Neuronal stem cell (in vitro differentiated cells): Measurements from ENCODE around the gene FAM186B.

Experiments used
- DNase-seq: peaks from one replicate; pipeline ENCODE4 v3.0.0-alpha.2; 2013; ENCODE audit warnings: low spot score
- H2AFZ ChIP-seq: one replicate; pipeline ENCODE4 v1.6.1; 2013; ENCODE audit warnings: mild to moderate bottlenecking, low read length, inconsistent platforms
- H2AK5ac ChIP-seq: 2 replicates; pipeline ENCODE4 v1.6.1; 2013; ENCODE audit warnings: low read depth, mild to moderate bottlenecking, inconsistent platforms, low read length, moderate library complexity, mixed read lengths
- H2BK120ac ChIP-seq: 2 replicates; pipeline ENCODE4 v1.6.1; 2013; ENCODE audit warnings: low read depth, mild to moderate bottlenecking, inconsistent platforms, low read length, moderate library complexity, mixed read lengths
- H2BK12ac ChIP-seq: one replicate; pipeline ENCODE4 v1.6.1; 2013; ENCODE audit warnings: low read length, inconsistent platforms
- H2BK15ac ChIP-seq: 2 replicates; pipeline ENCODE4 v1.6.1; 2013; ENCODE audit warnings: mild to moderate bottlenecking, low read length, inconsistent platforms, mixed read lengths
- H2BK5ac ChIP-seq: one replicate; pipeline ENCODE4 v1.6.1; 2013; ENCODE audit warnings: inconsistent platforms, mild to moderate bottlenecking, low read length, moderate library complexity
- H3K14ac ChIP-seq: one replicate; pipeline ENCODE4 v1.6.1; 2013; ENCODE audit warnings: low read length, inconsistent platforms
- H3K18ac ChIP-seq: 2 replicates; pipeline ENCODE4 v1.6.1; 2013; ENCODE audit warnings: low read length, inconsistent platforms
- H3K23ac ChIP-seq: 2 replicates; pipeline ENCODE4 v1.6.1; 2013; ENCODE audit warnings: low read depth, mild to moderate bottlenecking, mixed read lengths, low read length, inconsistent platforms; ENCODE audit not compliant: poor library complexity
- H3K27ac ChIP-seq: replicated peaks from 3 replicates; pipeline ENCODE4 v1.5.1; 2013; ENCODE audit warnings: low read length, inconsistent platforms
- H3K27me3 ChIP-seq, 3 experiments: 2 replicates each; pipeline ENCODE4 v1.6.1; 2013; ENCODE audit warnings: low read length in 3 of 3, mild to moderate bottlenecking in 2 of 3, inconsistent platforms in 1 of 3, low read depth in 1 of 3, mixed read lengths in 1 of 3, moderate library complexity in 1 of 3; ENCODE audit not compliant: control insufficient read depth in 3 of 3, insufficient read depth in 3 of 3
- H3K36me3 ChIP-seq, 2 donors: replicated peaks in 1 of 2; 2 replicates each; pipeline ENCODE4 v1.6.1; 2013; ENCODE audit warnings: low read length in 2 of 2; ENCODE audit not compliant: control insufficient read depth in 2 of 2, insufficient read depth in 2 of 2
- H3K4ac ChIP-seq: 2 replicates; pipeline ENCODE4 v1.6.1; 2013; ENCODE audit warnings: inconsistent platforms, mild to moderate bottlenecking, low read length, moderate library complexity
- H3K4me1 ChIP-seq, 2 donors: 1 replicate in 1 of 2; 2 replicates in 1 of 2; pipeline ENCODE4 v1.6.1; 2013; ENCODE audit warnings: low read length in 2 of 2, low read depth in 1 of 2; ENCODE audit not compliant: control insufficient read depth in 2 of 2, insufficient read depth in 1 of 2
- H3K4me2 ChIP-seq: one replicate; pipeline ENCODE4 v1.6.1; 2013; ENCODE audit warnings: mild to moderate bottlenecking, low read length, inconsistent platforms; ENCODE audit not compliant: insufficient read depth, poor library complexity, severe bottlenecking
- H3K4me3 ChIP-seq, 2 donors: 2 replicates each; pipeline ENCODE4 v1.5.1; 2013; ENCODE audit warnings: low read length in 2 of 2, mild to moderate bottlenecking in 2 of 2, inconsistent platforms in 1 of 2, moderate library complexity in 1 of 2
- H3K79me1 ChIP-seq: one replicate; pipeline ENCODE4 v1.6.1; 2013; ENCODE audit warnings: low read depth, mild to moderate bottlenecking, inconsistent platforms, low read length, moderate library complexity
- H3K9ac ChIP-seq: one replicate; pipeline ENCODE4 v1.6.1; 2013; ENCODE audit warnings: mild to moderate bottlenecking, low read depth, low read length, inconsistent platforms; ENCODE audit not compliant: poor library complexity
- H3K9me3 ChIP-seq, 2 donors: replicated peaks in 1 of 2; 2 replicates each; pipeline versions ENCODE3 to v1.6.1; 2013; ENCODE audit warnings: low read length in 2 of 2, mild to moderate bottlenecking in 2 of 2, inconsistent platforms in 1 of 2, low read depth in 1 of 2, mixed read lengths in 1 of 2, moderate library complexity in 1 of 2; ENCODE audit not compliant: control insufficient read depth in 2 of 2, insufficient read depth in 1 of 2
- H4K8ac ChIP-seq: one replicate; pipeline ENCODE4 v1.6.1; 2013; ENCODE audit warnings: low read depth, mild to moderate bottlenecking, inconsistent platforms, low read length, moderate library complexity
- H4K91ac ChIP-seq: one replicate; pipeline ENCODE4 v1.6.1; 2013; ENCODE audit warnings: low read length, low read depth, mild to moderate bottlenecking, inconsistent platforms; ENCODE audit not compliant: poor library complexity
- WGBS, 2 donors: extraction: QIAGEN DNeasy Blood & Tissue Kit; methylation state at CpG; one replicate each; pipeline ENCODE4 v1.1.7; 2013; ENCODE audit warnings: missing lambda C conversion rate in 2 of 2, mixed read lengths in 1 of 2; ENCODE audit not compliant: insufficient read length in 2 of 2, insufficient replicate concordance in 1 of 2; ENCODE audit errors: extremely low coverage in 2 of 2; 5-methylcytosine and 5-hydroxymethylcytosine counted together

FAM186B gene

DNA sequence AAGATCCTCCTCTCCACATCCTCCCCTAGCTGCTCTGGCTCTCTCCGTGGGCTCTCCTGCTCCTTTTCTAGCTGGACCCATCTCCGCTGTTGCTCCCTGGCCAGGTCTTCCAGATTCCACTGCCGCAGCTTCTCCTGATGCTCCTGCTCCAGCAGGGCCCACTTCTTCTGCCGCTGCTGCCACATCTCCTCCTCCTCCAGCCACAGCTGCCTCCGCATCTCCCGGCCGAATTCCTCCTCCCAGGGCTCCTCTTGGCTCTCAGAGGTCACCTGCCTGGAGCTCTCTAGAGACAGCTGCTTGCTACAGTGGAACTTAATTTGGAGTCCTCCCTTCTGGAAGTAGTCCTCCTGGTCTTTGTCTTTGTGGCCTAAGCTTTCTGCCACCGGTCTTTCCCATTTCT is 5.5 kb downstream of the FAM186B start:
- H2BK12ac ChIP-seq = no peak overlapping the region
- H3K9me3 ChIP-seq = peaks cover 0 to 1% of the 10 kb centered on the region in 2 donors
- peaks cover 1 to 3% of the 10 kb centered on the region in 2 donors for H3K36me3 ChIP-seq
- H3K27me3 ChIP-seq = no peaks in the 10 kb centered on the region
- H3K4me3 ChIP-seq = no peak overlapping the region
- H4K91ac ChIP-seq = no peak overlapping the region
- no peak overlapping the region for H4K8ac ChIP-seq
- peaks cover 0 to 1% of the 10 kb centered on the region in 2 donors for H3K4me1 ChIP-seq
- no peak overlapping the region for H3K23ac ChIP-seq
- H2AK5ac ChIP-seq = peak overlapping the region; percentile 32
- no peak overlapping the region for H2BK5ac ChIP-seq
- H3K18ac ChIP-seq = no peak overlapping the region
- H3K14ac ChIP-seq = no peak overlapping the region
- no peak for DNase-seq
- H2AFZ ChIP-seq = no peak overlapping the region
- no CpG with 5 or more reads among the region's 8 CpGs for WGBS, 2 donors
- H3K27ac ChIP-seq = no peak overlapping the region
- no peaks in the 10 kb centered on the region for H3K79me1 ChIP-seq
- H3K9ac ChIP-seq = no peak overlapping the region
- H2BK120ac ChIP-seq = no peak overlapping the region
- H3K4me2 ChIP-seq = no peak overlapping the region
- H2BK15ac ChIP-seq = no peak overlapping the region
- H3K4ac ChIP-seq = no peak overlapping the region

DNA sequence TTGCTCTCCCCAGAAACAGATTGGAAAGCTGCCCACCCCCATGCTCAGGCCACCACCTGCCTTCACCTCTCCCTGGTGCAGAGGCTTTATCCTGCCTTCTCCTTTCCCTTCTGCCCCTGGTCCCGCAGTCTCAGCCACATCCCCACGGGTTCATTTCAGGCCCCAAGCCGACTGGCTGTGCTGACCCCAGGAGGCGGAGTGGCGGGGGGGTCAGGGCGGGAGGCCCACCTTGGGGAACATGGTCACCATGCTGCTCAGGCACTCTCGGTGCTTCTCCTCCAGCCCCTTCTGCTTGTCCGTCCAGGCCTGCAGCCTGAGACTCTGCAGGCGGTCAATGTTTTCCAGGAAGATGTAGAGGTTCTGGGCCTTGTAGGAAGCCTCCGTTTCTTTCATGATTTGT is 6.9 kb downstream of the FAM186B start:
- DNase-seq = no peak
- WGBS, 2 donors = no CpG with 5 or more reads among the region's 10 CpGs
- Histone ChIP-seq H3K9ac (no peak overlapping the region), H3K36me3 (peaks cover 1 to 3% of the 10 kb centered on the region in 2 donors), H2AK5ac (no peak overlapping the region), H4K91ac (no peak overlapping the region), H3K23ac (no peak overlapping the region), H2BK120ac (no peak overlapping the region), H3K4me1 (peaks cover 0 to 1% of the 10 kb centered on the region in 2 donors), H2AFZ (no peak overlapping the region), H3K4ac (no peak overlapping the region), H3K4me3 (no peak overlapping the region), H3K14ac (no peak overlapping the region), H3K79me1 (no peaks in the 10 kb centered on the region), H2BK5ac (no peak overlapping the region), H2BK12ac (no peak overlapping the region), H2BK15ac (no peak overlapping the region), H3K27ac (no peak overlapping the region), H3K4me2 (no peak overlapping the region), H4K8ac (no peak overlapping the region), H3K9me3 (peaks cover 0 to 1% of the 10 kb centered on the region in 2 donors), H3K27me3 (no peaks in the 10 kb centered on the region), H3K18ac (no peak overlapping the region)

DNA sequence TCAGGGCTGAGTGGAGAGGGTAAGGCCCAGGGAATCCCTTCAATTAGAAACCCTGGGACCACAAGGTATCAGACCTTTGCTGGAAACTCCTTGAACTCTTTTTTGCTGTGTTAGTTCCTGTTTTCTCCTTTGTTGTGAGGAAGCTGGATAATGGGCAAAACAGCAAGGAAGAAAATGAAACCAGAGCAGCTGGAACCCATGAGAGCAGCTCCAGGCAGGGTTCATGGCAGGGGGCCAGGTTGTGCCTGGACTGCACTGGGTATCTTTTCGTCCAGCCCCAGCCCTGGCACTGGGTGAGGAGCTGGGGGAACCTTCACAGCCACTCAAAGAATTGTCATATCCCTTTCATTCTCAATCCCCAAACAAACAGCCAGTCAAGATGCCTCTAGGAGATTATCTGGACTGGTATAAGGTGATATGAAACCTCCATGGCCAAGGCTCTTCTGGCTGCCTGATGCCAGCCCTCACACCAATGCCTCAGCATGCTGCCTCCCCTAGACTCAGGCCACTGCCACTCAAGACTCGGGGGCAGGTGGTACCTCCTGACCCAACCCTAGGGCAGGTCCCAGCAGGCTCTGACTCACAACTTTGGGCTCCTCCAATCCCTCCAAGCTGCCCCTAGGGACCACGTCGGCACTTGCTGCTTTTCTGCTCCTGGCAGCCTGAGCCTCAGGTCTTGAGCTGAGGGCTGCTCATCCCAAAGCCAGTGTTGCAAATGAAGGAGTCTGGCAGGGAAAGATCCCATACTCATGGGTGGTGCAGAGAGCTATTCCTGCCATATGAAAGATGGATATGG is 16.5 kb downstream of the FAM186B start:
- no peak overlapping the region for H2AFZ ChIP-seq
- peaks cover 2 to 12% of the 10 kb centered on the region in 2 donors for H3K36me3 ChIP-seq
- no peak overlapping the region for H3K9ac ChIP-seq
- no peak overlapping the region for H2BK5ac ChIP-seq
- no peak overlapping the region for H3K23ac ChIP-seq
- H2AK5ac ChIP-seq = no peak overlapping the region
- WGBS, 2 donors = no CpG with 5 or more reads among the region's 4 CpGs
- no peak overlapping the region for H4K91ac ChIP-seq
- H3K4me1 ChIP-seq = no peaks in the 10 kb centered on the region
- no peak overlapping the region for H3K18ac ChIP-seq
- H3K4me2 ChIP-seq = no peak overlapping the region
- H3K27me3 ChIP-seq = no peaks in the 10 kb centered on the region
- no peak overlapping the region for H2BK120ac ChIP-seq
- no peak overlapping the region for H3K4ac ChIP-seq
- H3K79me1 ChIP-seq = peaks cover 4% of the 10 kb centered on the region
- no peak overlapping the region for H2BK12ac ChIP-seq
- H3K14ac ChIP-seq = no peak overlapping the region
- DNase-seq = no peak
- H4K8ac ChIP-seq = no peak overlapping the region
- no peak overlapping the region for H3K4me3 ChIP-seq
- H3K9me3 ChIP-seq = no peaks in the 10 kb centered on the region
- H3K27ac ChIP-seq = no peak overlapping the region
- no peak overlapping the region for H2BK15ac ChIP-seq

DNA sequence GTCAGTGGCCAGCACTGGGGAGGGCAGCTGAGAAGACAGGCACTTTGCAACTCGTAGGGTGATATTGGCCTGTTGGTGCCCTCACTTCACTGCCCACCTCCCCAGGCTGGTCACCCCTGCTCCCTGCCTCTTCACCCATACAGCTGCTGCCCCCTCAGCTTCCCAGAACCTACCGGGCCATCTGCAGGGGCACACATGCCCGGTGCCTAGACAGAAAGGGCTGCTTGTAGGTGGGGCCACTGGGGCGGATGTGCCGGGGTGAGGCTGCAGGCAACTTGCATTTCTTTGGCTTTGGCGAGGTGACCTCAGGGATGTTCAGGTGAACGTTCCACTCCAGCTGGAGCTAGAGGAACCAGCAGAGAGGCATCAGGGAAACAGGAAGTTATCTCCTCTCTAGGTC is 17.2 kb downstream of the FAM186B start:
- WGBS, 2 donors = no CpG with 5 or more reads among the region's 7 CpGs
- Histone ChIP-seq H3K18ac (no peak overlapping the region), H3K4me3 (no peak overlapping the region), H3K27ac (no peak overlapping the region), H2BK120ac (no peak overlapping the region), H3K9ac (peak overlapping the region; percentile 9), H3K23ac (no peak overlapping the region), H3K4ac (no peak overlapping the region), H3K4me1 (no peaks in the 10 kb centered on the region), H2AK5ac (no peak overlapping the region), H2BK5ac (no peak overlapping the region), H2AFZ (no peak overlapping the region), H3K79me1 (peaks cover 4% of the 10 kb centered on the region), H2BK12ac (no peak overlapping the region), H3K14ac (no peak overlapping the region), H3K9me3 (no peaks in the 10 kb centered on the region), H3K27me3 (no peaks in the 10 kb centered on the region), H4K8ac (no peak overlapping the region), H3K36me3 (peaks cover 4 to 18% of the 10 kb centered on the region in 2 donors), H3K4me2 (no peak overlapping the region), H2BK15ac (no peak overlapping the region), H4K91ac (no peak overlapping the region)
- DNase-seq = no peak
